B cell (primary cell): ENCODE measurements around the gene KIF25.

Experiments
- EZH2 ChIP-seq: IDR thresholded peaks from 2 replicates; pipeline ENCODE4 v1.6.1; 2012; ENCODE audit warnings: borderline replicate concordance, low read depth, mild to moderate bottlenecking, moderate library complexity, low read length; ENCODE audit not compliant: insufficient read depth, poor library complexity, severe bottlenecking
- TF ChIP-seq, protein P1 (sequence below): fragments of 200-600 bp; IDR thresholded peaks from one replicate; pipeline ENCODE4 v1.8.0; 2022; ENCODE audit warnings: antibody characterized with exemption, mild to moderate bottlenecking

- TF ChIP-seq, protein P1, sequence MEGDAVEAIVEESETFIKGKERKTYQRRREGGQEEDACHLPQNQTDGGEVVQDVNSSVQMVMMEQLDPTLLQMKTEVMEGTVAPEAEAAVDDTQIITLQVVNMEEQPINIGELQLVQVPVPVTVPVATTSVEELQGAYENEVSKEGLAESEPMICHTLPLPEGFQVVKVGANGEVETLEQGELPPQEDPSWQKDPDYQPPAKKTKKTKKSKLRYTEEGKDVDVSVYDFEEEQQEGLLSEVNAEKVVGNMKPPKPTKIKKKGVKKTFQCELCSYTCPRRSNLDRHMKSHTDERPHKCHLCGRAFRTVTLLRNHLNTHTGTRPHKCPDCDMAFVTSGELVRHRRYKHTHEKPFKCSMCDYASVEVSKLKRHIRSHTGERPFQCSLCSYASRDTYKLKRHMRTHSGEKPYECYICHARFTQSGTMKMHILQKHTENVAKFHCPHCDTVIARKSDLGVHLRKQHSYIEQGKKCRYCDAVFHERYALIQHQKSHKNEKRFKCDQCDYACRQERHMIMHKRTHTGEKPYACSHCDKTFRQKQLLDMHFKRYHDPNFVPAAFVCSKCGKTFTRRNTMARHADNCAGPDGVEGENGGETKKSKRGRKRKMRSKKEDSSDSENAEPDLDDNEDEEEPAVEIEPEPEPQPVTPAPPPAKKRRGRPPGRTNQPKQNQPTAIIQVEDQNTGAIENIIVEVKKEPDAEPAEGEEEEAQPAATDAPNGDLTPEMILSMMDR: no peak
- no peak for TF ChIP-seq EZH2
Measured at GRCh38 chr6:168026925-168027324, 29.5 kb downstream of the KIF25 start.
